IPS-18a (cell line): ENCODE results near the gene JUND.
A peak's percentile ranks its signal among the peaks of the same experiment; 100 is the strongest.

Source experiments
- H3K27ac ChIP-seq: one replicate; pipeline ENCODE4 v1.5.1; 2013; ENCODE audit warnings: low read length
- H3K27me3 ChIP-seq: one replicate; pipeline ENCODE4 v1.6.1; 2013; ENCODE audit warnings: mild to moderate bottlenecking, low read length; ENCODE audit not compliant: control insufficient read depth, insufficient read depth
- H3K36me3 ChIP-seq: one replicate; pipeline ENCODE4 v1.6.1; 2013; ENCODE audit warnings: low read depth, low read length; ENCODE audit not compliant: control insufficient read depth
- H3K4me1 ChIP-seq: one replicate; pipeline ENCODE4 v1.6.1; 2013; ENCODE audit warnings: low read depth, low read length; ENCODE audit not compliant: control insufficient read depth
- H3K4me3 ChIP-seq: one replicate; pipeline ENCODE4 v1.5.1; 2013; ENCODE audit warnings: low read length
- H3K9ac ChIP-seq: one replicate; pipeline ENCODE4 v1.6.1; 2013; ENCODE audit warnings: mild to moderate bottlenecking, low read length, moderate library complexity
- H3K9me3 ChIP-seq: one replicate; pipeline ENCODE4 v1.6.1; 2013; ENCODE audit warnings: low read depth, low read length; ENCODE audit not compliant: control insufficient read depth

The JUND gene

DNA sequence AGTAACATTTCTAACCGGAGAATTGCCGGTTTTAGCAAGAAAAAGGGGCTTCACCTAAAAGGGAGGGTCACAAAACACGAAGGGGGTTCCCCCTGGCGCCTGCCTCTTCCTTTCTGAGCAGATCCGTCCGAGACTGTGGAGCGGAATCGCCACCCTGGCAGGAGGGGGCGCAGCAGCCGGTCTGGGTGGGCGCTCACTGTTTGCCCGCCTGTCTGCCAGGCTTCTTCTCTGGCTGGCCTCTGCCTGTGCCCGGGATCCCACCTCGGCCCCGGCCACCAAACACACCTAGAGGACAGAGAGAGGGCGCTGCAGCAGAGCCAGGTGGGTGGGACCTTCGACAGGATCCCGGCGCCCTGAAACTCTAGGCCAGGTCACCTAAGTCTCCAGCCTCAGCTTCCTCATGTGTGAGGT is 25.9 kb upstream of the JUND start:
- no peaks in the 10 kb centered on the region for H3K9me3 ChIP-seq
- peaks cover 47% of the 10 kb centered on the region for H3K36me3 ChIP-seq
- peaks cover 11% of the 10 kb centered on the region for H3K4me1 ChIP-seq
- no peak overlapping the region for H3K4me3 ChIP-seq
- H3K27me3 ChIP-seq = no peaks in the 10 kb centered on the region
- no peak overlapping the region for H3K9ac ChIP-seq
- no peak overlapping the region for H3K27ac ChIP-seq

DNA sequence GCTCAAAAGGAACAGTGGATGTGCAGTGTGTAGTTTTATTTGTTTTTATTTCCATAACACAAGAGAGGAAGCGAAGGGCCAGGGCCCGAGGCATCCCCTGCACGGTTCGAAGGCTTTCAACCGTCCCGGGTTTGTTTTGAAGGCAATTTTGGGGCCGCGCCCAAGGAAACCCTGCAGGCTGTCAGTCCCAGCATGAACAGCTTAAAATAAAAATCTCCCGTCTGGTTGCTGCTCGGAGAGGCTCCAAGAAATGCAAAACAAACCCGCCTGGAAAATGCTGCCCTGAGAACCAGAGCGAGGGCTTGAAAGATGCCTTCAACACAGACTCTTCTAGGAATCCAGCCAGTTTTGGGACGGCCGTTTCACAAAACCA is 25.5 kb upstream of the JUND start:
- no peaks in the 10 kb centered on the region for H3K9me3 ChIP-seq

DNA sequence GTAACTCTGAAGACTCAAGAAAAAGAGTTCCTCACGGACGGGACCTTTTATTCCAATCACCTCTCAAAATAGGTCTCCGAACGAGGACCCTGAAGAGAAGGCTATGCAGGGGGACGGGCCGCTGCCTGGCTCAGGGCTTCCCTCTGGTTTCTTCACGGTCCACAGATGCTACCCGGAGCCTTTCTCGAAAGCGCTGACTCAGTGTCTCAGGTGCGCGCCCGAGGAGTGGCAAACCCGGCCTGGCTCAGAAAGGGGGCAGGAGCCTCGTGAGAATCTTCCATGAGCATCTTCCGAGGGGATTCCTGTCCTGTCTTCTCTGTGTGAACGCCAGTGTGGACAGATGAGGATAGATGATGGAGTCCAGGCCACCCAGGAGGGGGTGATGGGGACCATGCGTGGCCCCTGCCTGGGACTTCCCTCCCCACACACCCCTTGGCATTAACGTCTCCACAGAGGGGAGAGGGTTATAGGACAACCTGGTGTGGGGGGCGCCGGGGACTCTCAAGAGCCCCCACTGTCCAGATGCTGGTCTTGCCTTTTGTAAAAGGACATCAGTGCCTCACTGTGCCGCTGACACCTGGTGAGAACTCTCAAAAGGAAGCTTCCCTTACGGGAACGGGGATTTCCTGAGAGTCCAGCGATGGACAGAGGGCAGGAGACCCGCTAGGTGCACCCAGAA is 24.9 kb upstream of the JUND start:
- no peak overlapping the region for H3K4me3 ChIP-seq
- peaks cover 11% of the 10 kb centered on the region for H3K4me1 ChIP-seq
- no peaks in the 10 kb centered on the region for H3K9me3 ChIP-seq
- H3K27ac ChIP-seq = no peak overlapping the region
- H3K27me3 ChIP-seq = no peaks in the 10 kb centered on the region
- H3K9ac ChIP-seq = no peak overlapping the region
- H3K36me3 ChIP-seq = peaks cover 39% of the 10 kb centered on the region

More for the DNA sequence above, 25.5 kb upstream of the JUND start:
- H3K4me1 ChIP-seq = peaks cover 11% of the 10 kb centered on the region
- H3K27me3 ChIP-seq = no peaks in the 10 kb centered on the region
- H3K36me3 ChIP-seq = peaks cover 43% of the 10 kb centered on the region
- H3K4me3 ChIP-seq = no peak overlapping the region
- H3K27ac ChIP-seq = no peak overlapping the region
- no peak overlapping the region for H3K9ac ChIP-seq

GRCh38 chr19:18304458-18305310 is 23.3 kb upstream of the JUND start:
- Histone ChIP-seq H3K4me3 (peak overlapping the region; percentile 58), H3K9ac (peak overlapping the region; percentile 58), H3K4me1 (peaks cover 11% of the 10 kb centered on the region)

DNA sequence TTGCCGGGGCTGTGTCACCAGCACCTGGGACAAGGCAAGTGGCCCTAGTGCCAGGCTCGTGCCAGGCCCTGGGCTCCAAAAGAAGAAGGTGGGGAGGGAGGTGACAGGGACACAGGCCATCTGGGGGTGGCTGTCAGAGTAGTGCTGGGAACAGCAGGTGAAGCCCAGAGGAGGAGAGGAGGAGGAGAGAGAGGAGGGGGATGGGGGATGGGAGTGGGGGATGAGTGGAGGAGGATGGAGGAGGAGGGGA is 22.7 kb upstream of the JUND start:
- H3K36me3 ChIP-seq = peaks cover 25% of the 10 kb centered on the region
- H3K4me1 ChIP-seq = peaks cover 11% of the 10 kb centered on the region
- H3K9me3 ChIP-seq = no peaks in the 10 kb centered on the region
- no peaks in the 10 kb centered on the region for H3K27me3 ChIP-seq
- no peak overlapping the region for H3K27ac ChIP-seq
- no peak overlapping the region for H3K4me3 ChIP-seq
- H3K9ac ChIP-seq = no peak overlapping the region

More at GRCh38 chr19:18304458-18305310, 23.3 kb upstream of the JUND start:
- peak overlapping the region; percentile 62 for H3K27ac ChIP-seq
- H3K27me3 ChIP-seq = no peaks in the 10 kb centered on the region
- no peaks in the 10 kb centered on the region for H3K9me3 ChIP-seq
- H3K36me3 ChIP-seq = peaks cover 29% of the 10 kb centered on the region

- H3K9ac ChIP-seq = no peak overlapping the region
- no peaks in the 10 kb centered on the region for H3K27me3 ChIP-seq
- no peaks in the 10 kb centered on the region for H3K9me3 ChIP-seq
- no peak overlapping the region for H3K4me3 ChIP-seq
- no peak overlapping the region for H3K27ac ChIP-seq
- H3K4me1 ChIP-seq = peaks cover 11% of the 10 kb centered on the region
- H3K36me3 ChIP-seq = peaks cover 4% of the 10 kb centered on the region
These were observed 20.3 kb upstream of the JUND start for GRCh38 chr19:18301718-18302111.

- no peaks in the 10 kb centered on the region for H3K27me3 ChIP-seq
- H3K27ac ChIP-seq = no peak overlapping the region
- no peak overlapping the region for H3K4me3 ChIP-seq
- H3K9me3 ChIP-seq = no peaks in the 10 kb centered on the region
- H3K4me1 ChIP-seq = peaks cover 11% of the 10 kb centered on the region
- peaks cover 2% of the 10 kb centered on the region for H3K36me3 ChIP-seq
- H3K9ac ChIP-seq = no peak overlapping the region
These were observed 19.7 kb upstream of the JUND start for GRCh38 chr19:18300930-18301717.

- Histone ChIP-seq H3K9me3 (no peaks in the 10 kb centered on the region), H3K36me3 (no peaks in the 10 kb centered on the region), H3K27ac (no peak overlapping the region), H3K4me1 (peaks cover 8% of the 10 kb centered on the region), H3K27me3 (no peaks in the 10 kb centered on the region), H3K9ac (no peak overlapping the region), H3K4me3 (no peak overlapping the region)
These were observed 18.2 kb upstream of the JUND start for GRCh38 chr19:18299654-18300053.

GRCh38 chr19:18298601-18299000 is 17.2 kb upstream of the JUND start:
- no peaks in the 10 kb centered on the region for H3K4me1 ChIP-seq
- no peak overlapping the region for H3K27ac ChIP-seq
- no peaks in the 10 kb centered on the region for H3K36me3 ChIP-seq
- no peak overlapping the region for H3K9ac ChIP-seq
- no peaks in the 10 kb centered on the region for H3K9me3 ChIP-seq
- no peaks in the 10 kb centered on the region for H3K27me3 ChIP-seq
- H3K4me3 ChIP-seq = no peak overlapping the region

- no peak overlapping the region for H3K4me3 ChIP-seq
- H3K9me3 ChIP-seq = no peaks in the 10 kb centered on the region
- no peaks in the 10 kb centered on the region for H3K36me3 ChIP-seq
- no peaks in the 10 kb centered on the region for H3K27me3 ChIP-seq
- no peak overlapping the region for H3K9ac ChIP-seq
- H3K4me1 ChIP-seq = peaks cover 7% of the 10 kb centered on the region
- no peak overlapping the region for H3K27ac ChIP-seq
These were observed 15.9 kb upstream of the JUND start for GRCh38 chr19:18297308-18297707.

GRCh38 chr19:18295034-18295451 is 13.6 kb upstream of the JUND start:
- no peak overlapping the region for H3K9ac ChIP-seq
- no peak overlapping the region for H3K27ac ChIP-seq
- H3K36me3 ChIP-seq = no peaks in the 10 kb centered on the region
- H3K4me1 ChIP-seq = peaks cover 7% of the 10 kb centered on the region
- no peaks in the 10 kb centered on the region for H3K9me3 ChIP-seq
- H3K27me3 ChIP-seq = no peaks in the 10 kb centered on the region
- H3K4me3 ChIP-seq = no peak overlapping the region
